PC-9 (cell line): Measurements from ENCODE around the gene KIAA0753.

Experiments used
- CTCF ChIP-seq: fragments of 200-600 bp; sonication (generic); conservative IDR thresholded peaks from 2 replicates; pipeline ENCODE4 v1.6.1; 2017; ENCODE audit warnings: mixed run types, antibody characterized with exemption, mild to moderate bottlenecking, moderate library complexity
- EZH2 ChIP-seq: fragments of 200-600 bp; sonication (generic); IDR thresholded peaks from 2 replicates; pipeline ENCODE4 v1.8.0; 2017; ENCODE audit warnings: antibody characterized with exemption, low read depth

DNA sequence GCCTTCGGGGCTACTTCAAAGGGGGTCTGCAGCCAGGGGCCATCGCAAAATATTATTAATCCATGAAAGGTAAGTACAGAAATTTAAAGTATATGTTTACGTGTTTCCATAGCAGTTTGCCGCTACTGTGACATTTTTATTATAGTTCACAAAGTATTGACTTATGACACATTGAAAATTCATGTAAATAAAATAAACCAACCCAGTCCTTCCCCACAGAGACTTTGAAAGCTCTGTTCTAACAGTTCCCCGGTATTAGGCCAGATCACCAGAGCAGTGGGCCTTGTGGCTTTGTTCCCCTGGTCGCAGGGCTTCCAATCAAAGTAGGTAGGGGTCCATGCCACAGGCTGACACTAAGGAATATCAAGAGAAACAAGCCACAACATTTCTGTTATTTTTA, 13.9 kb downstream of the KIAA0753 start:
- TF ChIP-seq CTCF (no peak), EZH2 (no peak)
